ENCODE data around the gene DNAJC30.

DNA sequence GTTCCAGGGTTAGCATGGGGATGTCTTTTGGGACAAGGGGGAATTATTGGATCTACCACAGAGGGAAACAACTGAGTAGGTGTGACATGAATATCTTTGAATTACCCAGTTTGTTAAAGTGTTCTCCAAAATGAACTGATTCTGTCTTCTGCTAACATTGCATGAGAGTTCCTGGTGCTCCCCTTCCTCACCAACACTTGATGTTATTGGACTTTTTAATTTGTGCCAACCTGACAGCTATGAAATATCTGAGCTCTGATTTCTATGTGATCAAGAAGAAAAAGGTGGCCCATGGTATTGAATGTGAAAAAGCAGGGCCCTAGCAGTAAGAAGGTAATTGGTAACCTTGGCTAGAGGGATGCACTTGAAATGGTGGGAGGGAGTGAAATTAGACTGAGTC is 20.2 kb downstream of the DNAJC30 start:
- TF ChIP-seq EZH2 (IDR thresholded peaks at IDR 0.05; ENCODE audit: borderline replicate concordance, insufficient read depth, low read depth, low read length, poor library complexity, severe bottlenecking), result no peak
- TF ChIP-seq, protein P1, sequence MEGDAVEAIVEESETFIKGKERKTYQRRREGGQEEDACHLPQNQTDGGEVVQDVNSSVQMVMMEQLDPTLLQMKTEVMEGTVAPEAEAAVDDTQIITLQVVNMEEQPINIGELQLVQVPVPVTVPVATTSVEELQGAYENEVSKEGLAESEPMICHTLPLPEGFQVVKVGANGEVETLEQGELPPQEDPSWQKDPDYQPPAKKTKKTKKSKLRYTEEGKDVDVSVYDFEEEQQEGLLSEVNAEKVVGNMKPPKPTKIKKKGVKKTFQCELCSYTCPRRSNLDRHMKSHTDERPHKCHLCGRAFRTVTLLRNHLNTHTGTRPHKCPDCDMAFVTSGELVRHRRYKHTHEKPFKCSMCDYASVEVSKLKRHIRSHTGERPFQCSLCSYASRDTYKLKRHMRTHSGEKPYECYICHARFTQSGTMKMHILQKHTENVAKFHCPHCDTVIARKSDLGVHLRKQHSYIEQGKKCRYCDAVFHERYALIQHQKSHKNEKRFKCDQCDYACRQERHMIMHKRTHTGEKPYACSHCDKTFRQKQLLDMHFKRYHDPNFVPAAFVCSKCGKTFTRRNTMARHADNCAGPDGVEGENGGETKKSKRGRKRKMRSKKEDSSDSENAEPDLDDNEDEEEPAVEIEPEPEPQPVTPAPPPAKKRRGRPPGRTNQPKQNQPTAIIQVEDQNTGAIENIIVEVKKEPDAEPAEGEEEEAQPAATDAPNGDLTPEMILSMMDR (IDR thresholded peaks at IDR 0.05), result no peak
